SK-N-SH (cell line): ENCODE data around the gene HBG2.

Experiments used
- CTCF ChIP-seq: fragments of 200-600 bp; sonication (generic); IDR thresholded peaks from 2 replicates; pipeline ENCODE4 v1.6.1; 2017; ENCODE audit warnings: antibody characterized with exemption, mild to moderate bottlenecking, moderate library complexity
- EZH2phosphoT487 ChIP-seq: fragments of 200-600 bp; sonication (generic); IDR thresholded peaks from 2 replicates; pipeline ENCODE4 v1.6.1; 2017; ENCODE audit warnings: low read depth, mixed run types, mild to moderate bottlenecking, antibody characterized with exemption, moderate library complexity, borderline replicate concordance
- MAX ChIP-seq: IDR thresholded peaks from 2 replicates; pipeline ENCODE4 v1.4.0; 2012; ENCODE audit warnings: low read depth
- NRF1 ChIP-seq: IDR thresholded peaks from 2 replicates; pipeline ENCODE4 v1.6.1; 2012; ENCODE audit warnings: low read depth, mild to moderate bottlenecking, low read length
- RAD21 ChIP-seq: IDR thresholded peaks from 2 replicates; pipeline ENCODE4 v1.6.1; 2012; ENCODE audit warnings: mild to moderate bottlenecking, low read length

GRCh38 chr11:5304046-5304445 lies 49.5 kb upstream of the HBG2 start:
- TF ChIP-seq CTCF (no peak), NRF1 (no peak), RAD21 (no peak), EZH2phosphoT487 (no peak), MAX (no peak)
